Thoracic aorta (tissue), 2 donors: ENCODE results near the gene CD80. TPM values are rescaled to one million over a fixed set of nuclear protein-coding genes. Genes with fewer than 3 reads are reported as not detected.
A peak's percentile ranks its signal among the peaks of the same experiment; 100 is the strongest.

Experiments
- ATAC-seq: fragments of 150-250 bp; one replicate; pipeline ENCODE4 v1.8.0; 2017; ENCODE audit warnings: low read depth; ENCODE audit not compliant: insufficient number of reproducible peaks, low FRiP score
- DNase-seq: peaks from one replicate; pipeline ENCODE4 v3.0.0-alpha.2; 2020; ENCODE audit warnings: low spot score
- H3K27ac ChIP-seq, 2 donors: fragments of 200-600 bp; sonication (generic); 1 replicate in 1 of 2; 2 replicates in 1 of 2; pipeline ENCODE4 v1.5.1; 2016; ENCODE audit warnings: mild to moderate bottlenecking in 2 of 2, moderate library complexity in 2 of 2
- H3K27me3 ChIP-seq: fragments of 200-600 bp; sonication (generic); replicated peaks from 2 replicates; pipeline ENCODE4 v1.6.0; 2016; ENCODE audit warnings: mild to moderate bottlenecking; ENCODE audit not compliant: insufficient read depth
- H3K36me3 ChIP-seq: fragments of 200-600 bp; sonication (generic); one replicate; pipeline ENCODE4 v1.5.1; 2016
- H3K4me1 ChIP-seq, 2 donors: fragments of 200-600 bp; sonication (generic); 1 replicate in 1 of 2; 2 replicates in 1 of 2; pipeline versions ENCODE4 v1.5.1 to v1.6.0; 2016; ENCODE audit warnings: low read depth in 2 of 2, mild to moderate bottlenecking in 1 of 2; ENCODE audit not compliant: control insufficient read depth in 1 of 2
- H3K4me3 ChIP-seq: fragments of 200-600 bp; sonication (generic); 2 replicates; pipeline ENCODE4 v1.5.1; 2016; ENCODE audit warnings: mild to moderate bottlenecking
- H3K9me3 ChIP-seq: fragments of 200-600 bp; sonication (generic); 2 replicates; pipeline ENCODE4 v1.5.1; 2016
- CTCF ChIP-seq: fragments of 200-600 bp; sonication (generic); IDR thresholded peaks from one replicate; pipeline ENCODE4 v1.5.1; 2019; ENCODE audit warnings: antibody characterized with exemption
- total RNA-seq, 2 donors: library from RNA; depleted of rRNA; stranded (reverse); fragments of >200 nt; gene quantifications; one replicate each; pipeline versions ENCODE4 v1.1.0 to v1.2.3, GENCODE V29; 2016

CD80 gene
- total RNA-seq, 2 donors from 2014 or later: 0.14 TPM; not detected in 1

- Histone ChIP-seq H3K36me3 (peaks cover 20% of the 10 kb centered on the region), H3K4me3 (no peak overlapping the region), H3K27me3 (no peaks in the 10 kb centered on the region), H3K9me3 (no peaks in the 10 kb centered on the region), H3K4me1 (no peaks in the 10 kb centered on the region), H3K27ac (no peak overlapping the region)
- ATAC-seq (no peak), DNase-seq (no peak)
- TF ChIP-seq CTCF: no peak
Observed at GRCh38 chr3:119510690-119511089, 48.7 kb downstream of the CD80 start.

- no peak overlapping the region for H3K27ac ChIP-seq
- no peaks in the 10 kb centered on the region for H3K27me3 ChIP-seq
- DNase-seq (no peak), ATAC-seq (no peak)
- no peak overlapping the region for H3K4me3 ChIP-seq
- H3K9me3 ChIP-seq: no peaks in the 10 kb centered on the region
- TF ChIP-seq CTCF: no peak
- H3K36me3 ChIP-seq: peaks cover 22% of the 10 kb centered on the region
- no peaks in the 10 kb centered on the region for H3K4me1 ChIP-seq
Observed at GRCh38 chr3:119508172-119508845, 51.1 kb downstream of the CD80 start.

DNA sequence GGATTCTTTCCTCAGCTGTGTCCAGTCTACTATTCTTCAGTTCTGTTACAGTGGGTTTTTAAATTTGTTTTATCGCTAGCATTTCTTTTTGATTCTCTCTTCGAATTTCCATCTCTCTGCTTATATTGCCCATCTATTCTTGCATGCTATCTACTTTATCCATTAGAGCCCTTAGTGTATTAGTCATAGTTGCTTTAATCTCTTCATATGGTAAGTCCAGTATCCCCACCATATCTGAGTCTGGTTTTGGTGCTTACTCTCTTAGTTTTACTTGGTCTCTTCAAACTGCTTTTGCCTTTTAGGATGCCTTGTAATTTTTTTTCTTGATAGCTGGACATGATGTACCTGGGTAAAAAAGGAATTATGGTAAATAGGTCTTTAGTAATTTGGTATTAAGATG is 52.0 kb downstream of the CD80 start:
- Histone ChIP-seq H3K4me1 (no peaks in the 10 kb centered on the region), H3K27me3 (no peaks in the 10 kb centered on the region), H3K36me3 (peaks cover 16% of the 10 kb centered on the region), H3K4me3 (no peak overlapping the region), H3K27ac (no peak overlapping the region), H3K9me3 (no peaks in the 10 kb centered on the region)
- no peak for ATAC-seq
- TF ChIP-seq CTCF: no peak
- DNase-seq: no peak

GRCh38 chr3:119506631-119507030 is 52.8 kb downstream of the CD80 start:
- DNase-seq (no peak), ATAC-seq (no peak)
- Histone ChIP-seq H3K4me3 (no peak overlapping the region), H3K27me3 (no peaks in the 10 kb centered on the region), H3K27ac (no peak overlapping the region), H3K36me3 (peaks cover 16% of the 10 kb centered on the region), H3K9me3 (no peaks in the 10 kb centered on the region), H3K4me1 (no peaks in the 10 kb centered on the region)
- TF ChIP-seq CTCF: no peak

GRCh38 chr3:119500901-119501300 is 58.5 kb downstream of the CD80 start:
- Histone ChIP-seq H3K4me1 (peaks cover 11 to 30% of the 10 kb centered on the region in 2 donors), H3K4me3 (peak overlapping the region; percentile 19), H3K27me3 (no peaks in the 10 kb centered on the region), H3K36me3 (peaks cover 4% of the 10 kb centered on the region), H3K27ac (no peak overlapping the region), H3K9me3 (no peaks in the 10 kb centered on the region)
- no peak for TF ChIP-seq CTCF
- DNase-seq (no peak), ATAC-seq (no peak)
